ENCODE results near the gene CCIN. TPM values are rescaled to one million over a fixed set of nuclear protein-coding genes. Genes with fewer than 3 reads are reported as not detected.
A peak's percentile ranks its signal among the peaks of the same experiment; 100 is the strongest.

The CCIN gene
- total RNA-seq, 1 donor from 2014 or later = 1.9 TPM

DNA sequence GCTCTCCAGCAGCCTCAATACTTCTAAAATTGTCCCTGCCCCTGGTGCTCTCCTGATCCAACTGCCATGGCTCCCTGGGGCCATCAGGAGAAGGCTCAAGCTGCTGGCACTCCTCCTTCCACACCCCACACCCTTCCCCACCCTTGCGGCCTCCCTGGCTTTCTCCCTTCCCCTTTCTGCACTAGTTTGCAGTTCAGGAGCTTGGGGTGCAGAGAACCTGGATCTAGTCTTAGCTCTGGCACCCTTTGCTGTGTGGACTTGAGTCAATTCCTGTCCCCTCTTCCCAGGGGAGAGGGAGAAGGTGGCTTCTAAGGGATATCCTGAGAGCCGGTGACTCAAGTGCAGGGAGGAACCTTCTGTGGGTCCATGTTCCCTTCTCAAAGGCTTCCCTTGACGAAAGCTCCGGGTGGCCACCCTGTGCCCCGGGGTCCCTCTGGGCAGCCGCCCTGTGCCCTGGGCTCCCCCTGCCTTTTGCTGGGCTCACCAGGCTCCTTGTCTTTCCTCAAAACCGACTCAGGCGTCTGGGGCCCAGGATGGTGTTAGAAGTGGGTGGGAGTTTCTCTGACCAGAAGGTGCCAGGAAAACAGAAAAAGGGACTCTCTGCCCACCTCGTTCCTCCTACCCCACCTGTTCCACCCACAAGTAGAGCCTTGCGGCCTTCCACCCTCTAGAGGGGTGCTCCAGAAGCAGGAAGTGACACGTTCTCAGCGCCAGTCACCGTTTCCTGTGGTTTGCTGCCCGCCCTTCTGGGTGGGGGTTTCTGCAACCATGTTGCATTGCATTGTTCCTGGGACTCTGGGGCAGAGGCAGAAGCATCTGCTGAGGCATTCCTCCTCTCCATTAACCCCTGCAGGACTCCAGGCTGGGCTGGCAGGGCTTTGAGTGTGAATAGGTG is 17.6 kb upstream of the CCIN start:
- Histone ChIP-seq H2AFZ (ENCODE audit: low read depth, low read length) (no peak overlapping the region), H3K27ac (ENCODE audit: low read depth, low read length) (peak overlapping the region; percentile 38), H3K27me3 (ENCODE audit: insufficient read depth, low read length) (no peaks in the 10 kb centered on the region), H3K9me3 (ENCODE audit: insufficient read depth, low read depth, low read length) (peaks cover 3% of the 10 kb centered on the region), H3K4me3 (ENCODE audit: insufficient read depth, low read depth, low read length) (no peak overlapping the region), H3K9ac (ENCODE audit: low read length) (no peak overlapping the region), H4K20me1 (ENCODE audit: insufficient read depth, low read length) (peaks cover 12% of the 10 kb centered on the region), H3K36me3 (ENCODE audit: insufficient read depth, low read length) (peaks cover 3% of the 10 kb centered on the region), H3K4me1 (ENCODE audit: insufficient read depth, low read length) (peaks cover 53% of the 10 kb centered on the region), H3K4me2 (ENCODE audit: low read length) (peak overlapping the region; percentile 67), H3K79me2 (ENCODE audit: insufficient read depth, low read length) (no peaks in the 10 kb centered on the region)
- no peaks in the 10 kb centered on the region for H3K27me3 Mint-ChIP-seq (ENCODE audit: low read depth, unreplicated experiment)
- H3K4me3 Mint-ChIP-seq (ENCODE audit: unreplicated experiment) = peak overlapping the region; percentile 31
- H3K27ac Mint-ChIP-seq (ENCODE audit: unreplicated experiment) = peak overlapping the region; percentile 93
- peaks cover 60% of the 10 kb centered on the region for H3K4me1 Mint-ChIP-seq (ENCODE audit: low read depth, unreplicated experiment)
- H3K36me3 Mint-ChIP-seq (ENCODE audit: low read depth, unreplicated experiment) = peaks cover 24% of the 10 kb centered on the region
- FAIRE-seq (no peak), DNase-seq (ENCODE audit: low read depth) (peak; percentile 75)
- peaks cover 6% of the 10 kb centered on the region for H3K9me3 Mint-ChIP-seq (ENCODE audit: unreplicated experiment)
- TF ChIP-seq CTCF (IDR thresholded peaks at IDR 0.05; ENCODE audit: insufficient read depth, low read depth, low read length) (no peak), EZH2 (IDR thresholded peaks at IDR 0.05; ENCODE audit: insufficient read depth, low read length) (no peak)

- no peak for TF ChIP-seq EZH2 (IDR thresholded peaks at IDR 0.05; ENCODE audit: insufficient read depth, low read length)
- TF ChIP-seq CTCF (IDR thresholded peaks at IDR 0.05; ENCODE audit: insufficient read depth, low read depth, low read length) = no peak
- no peak for FAIRE-seq
- peaks cover 4% of the 10 kb centered on the region for H3K9me3 ChIP-seq (ENCODE audit: insufficient read depth, low read depth, low read length)
- no peak overlapping the region for H3K4me3 ChIP-seq (ENCODE audit: insufficient read depth, low read depth, low read length)
- H2AFZ ChIP-seq (ENCODE audit: low read depth, low read length) = no peak overlapping the region
- DNase-seq (ENCODE audit: low read depth) = no peak
- H3K4me3 Mint-ChIP-seq (ENCODE audit: unreplicated experiment) = no peak overlapping the region
- peaks cover 4% of the 10 kb centered on the region for H3K9me3 Mint-ChIP-seq (ENCODE audit: unreplicated experiment)
- H3K27ac ChIP-seq (ENCODE audit: low read depth, low read length) = no peak overlapping the region
- H3K4me1 ChIP-seq (ENCODE audit: insufficient read depth, low read length) = peaks cover 53% of the 10 kb centered on the region
- no peaks in the 10 kb centered on the region for H3K27me3 Mint-ChIP-seq (ENCODE audit: low read depth, unreplicated experiment)
- H4K20me1 ChIP-seq (ENCODE audit: insufficient read depth, low read length) = peaks cover 5% of the 10 kb centered on the region
- H3K79me2 ChIP-seq (ENCODE audit: insufficient read depth, low read length) = no peaks in the 10 kb centered on the region
- no peak overlapping the region for H3K27ac Mint-ChIP-seq (ENCODE audit: unreplicated experiment)
- H3K27me3 ChIP-seq (ENCODE audit: insufficient read depth, low read length) = no peaks in the 10 kb centered on the region
- H3K4me1 Mint-ChIP-seq (ENCODE audit: low read depth, unreplicated experiment) = peaks cover 49% of the 10 kb centered on the region
- H3K9ac ChIP-seq (ENCODE audit: low read length) = no peak overlapping the region
- H3K4me2 ChIP-seq (ENCODE audit: low read length) = no peak overlapping the region
- H3K36me3 Mint-ChIP-seq (ENCODE audit: low read depth, unreplicated experiment) = peaks cover 26% of the 10 kb centered on the region
- peaks cover 4% of the 10 kb centered on the region for H3K36me3 ChIP-seq (ENCODE audit: insufficient read depth, low read length)
These were observed 16.3 kb upstream of the CCIN start for GRCh38 chr9:36152741-36153438.

All from astrocyte (in vitro differentiated cells and primary cell).